BE2C (cell line): ENCODE measurements around the gene TGFBI.

Experiments
- DNase-seq: peaks from one replicate; pipeline ENCODE4 v3.0.0-alpha.2; 2020
- H3K27me3 ChIP-seq: fragments of 250-450 bp; sonication (Bioruptor Pico); 2 replicates; pipeline ENCODE4 v1.5.1; 2020; ENCODE audit warnings: mild to moderate bottlenecking
- H3K36me3 ChIP-seq: fragments of 250-450 bp; sonication (Bioruptor Pico); 2 replicates; pipeline ENCODE4 v1.5.1; 2020; ENCODE audit warnings: mild to moderate bottlenecking
- H3K4me1 ChIP-seq: fragments of 250-450 bp; sonication (Bioruptor Pico); 2 replicates; pipeline ENCODE4 v1.5.1; 2020
- H3K4me3 ChIP-seq: 2 replicates; pipeline ENCODE4 v1.5.1; 2011; ENCODE audit warnings: low read depth, low read length
- H3K9me3 ChIP-seq: fragments of 250-450 bp; sonication (Bioruptor Pico); 2 replicates; pipeline ENCODE4 v1.5.1; 2020
- TF ChIP-seq, protein P1 (sequence below): IDR thresholded peaks from 2 replicates; pipeline ENCODE4 v1.5.1; 2012; ENCODE audit warnings: mild to moderate bottlenecking, low read depth, low read length

The TGFBI gene

DNA sequence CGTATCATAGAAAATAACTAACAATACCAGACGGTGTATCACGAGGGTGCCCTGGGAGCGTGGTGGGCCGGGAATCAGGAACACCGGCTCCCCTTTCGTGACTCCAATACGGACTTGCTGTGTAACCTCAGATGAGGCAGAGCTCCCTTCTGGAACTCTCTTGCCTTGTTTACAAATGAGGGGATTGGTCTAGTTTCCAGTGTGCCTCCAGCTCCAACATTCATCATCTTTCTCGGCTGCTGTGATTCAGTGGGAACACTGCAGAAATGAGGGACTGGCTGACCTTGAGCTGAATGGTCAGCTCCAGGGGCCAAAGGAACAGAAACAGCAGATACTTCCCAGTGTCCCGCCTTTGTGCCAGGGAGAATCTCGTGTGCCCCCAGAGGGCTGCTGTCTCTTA is 22.6 kb upstream of the TGFBI start:
- Histone ChIP-seq H3K27me3 (no peaks in the 10 kb centered on the region), H3K9me3 (no peaks in the 10 kb centered on the region), H3K4me1 (peaks cover 4% of the 10 kb centered on the region), H3K36me3 (no peaks in the 10 kb centered on the region), H3K4me3 (no peak overlapping the region)
- DNase-seq: no peak
- TF ChIP-seq, protein P1, sequence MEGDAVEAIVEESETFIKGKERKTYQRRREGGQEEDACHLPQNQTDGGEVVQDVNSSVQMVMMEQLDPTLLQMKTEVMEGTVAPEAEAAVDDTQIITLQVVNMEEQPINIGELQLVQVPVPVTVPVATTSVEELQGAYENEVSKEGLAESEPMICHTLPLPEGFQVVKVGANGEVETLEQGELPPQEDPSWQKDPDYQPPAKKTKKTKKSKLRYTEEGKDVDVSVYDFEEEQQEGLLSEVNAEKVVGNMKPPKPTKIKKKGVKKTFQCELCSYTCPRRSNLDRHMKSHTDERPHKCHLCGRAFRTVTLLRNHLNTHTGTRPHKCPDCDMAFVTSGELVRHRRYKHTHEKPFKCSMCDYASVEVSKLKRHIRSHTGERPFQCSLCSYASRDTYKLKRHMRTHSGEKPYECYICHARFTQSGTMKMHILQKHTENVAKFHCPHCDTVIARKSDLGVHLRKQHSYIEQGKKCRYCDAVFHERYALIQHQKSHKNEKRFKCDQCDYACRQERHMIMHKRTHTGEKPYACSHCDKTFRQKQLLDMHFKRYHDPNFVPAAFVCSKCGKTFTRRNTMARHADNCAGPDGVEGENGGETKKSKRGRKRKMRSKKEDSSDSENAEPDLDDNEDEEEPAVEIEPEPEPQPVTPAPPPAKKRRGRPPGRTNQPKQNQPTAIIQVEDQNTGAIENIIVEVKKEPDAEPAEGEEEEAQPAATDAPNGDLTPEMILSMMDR: no peak

DNA sequence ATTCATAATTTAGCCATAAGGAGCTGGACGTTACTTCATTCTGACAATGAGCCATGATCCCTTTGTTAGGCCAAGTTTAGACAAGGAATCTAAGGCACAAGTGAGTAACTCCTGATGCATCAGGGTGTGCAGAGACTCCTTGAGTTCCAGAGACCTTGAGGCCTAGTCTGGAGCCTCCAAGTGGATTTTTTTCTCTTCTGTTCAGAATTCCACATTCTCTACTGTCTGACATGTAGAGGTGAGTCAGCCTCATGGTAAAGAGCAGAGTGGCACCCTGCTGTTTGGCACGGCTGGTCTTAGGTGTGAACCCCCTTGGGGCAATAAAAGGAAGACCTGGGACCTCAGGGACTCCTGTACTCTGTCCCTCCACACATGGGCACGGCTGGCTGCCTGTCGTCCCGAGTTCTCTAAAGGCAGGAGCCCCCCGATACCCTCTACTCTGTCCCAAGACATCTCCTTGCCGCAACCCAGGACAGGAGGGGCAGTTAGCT is 22.0 kb upstream of the TGFBI start:
- no peak for DNase-seq
- peaks cover 9% of the 10 kb centered on the region for H3K4me1 ChIP-seq
- no peaks in the 10 kb centered on the region for H3K36me3 ChIP-seq
- H3K27me3 ChIP-seq: no peaks in the 10 kb centered on the region
- H3K9me3 ChIP-seq: no peaks in the 10 kb centered on the region
- no peak overlapping the region for H3K4me3 ChIP-seq
- TF ChIP-seq, protein P1: no peak

GRCh38 chr5:136007271-136007670 is 21.5 kb upstream of the TGFBI start:
- Histone ChIP-seq H3K9me3 (no peaks in the 10 kb centered on the region), H3K4me3 (no peak overlapping the region), H3K27me3 (no peaks in the 10 kb centered on the region), H3K4me1 (peaks cover 9% of the 10 kb centered on the region), H3K36me3 (no peaks in the 10 kb centered on the region)
- DNase-seq: no peak
- TF ChIP-seq, protein P1: no peak

- TF ChIP-seq, protein P1: no peak
- H3K4me1 ChIP-seq: peaks cover 20% of the 10 kb centered on the region
- H3K9me3 ChIP-seq: no peaks in the 10 kb centered on the region
Observed at GRCh38 chr5:136011414-136012001, 17.3 kb upstream of the TGFBI start.

DNA sequence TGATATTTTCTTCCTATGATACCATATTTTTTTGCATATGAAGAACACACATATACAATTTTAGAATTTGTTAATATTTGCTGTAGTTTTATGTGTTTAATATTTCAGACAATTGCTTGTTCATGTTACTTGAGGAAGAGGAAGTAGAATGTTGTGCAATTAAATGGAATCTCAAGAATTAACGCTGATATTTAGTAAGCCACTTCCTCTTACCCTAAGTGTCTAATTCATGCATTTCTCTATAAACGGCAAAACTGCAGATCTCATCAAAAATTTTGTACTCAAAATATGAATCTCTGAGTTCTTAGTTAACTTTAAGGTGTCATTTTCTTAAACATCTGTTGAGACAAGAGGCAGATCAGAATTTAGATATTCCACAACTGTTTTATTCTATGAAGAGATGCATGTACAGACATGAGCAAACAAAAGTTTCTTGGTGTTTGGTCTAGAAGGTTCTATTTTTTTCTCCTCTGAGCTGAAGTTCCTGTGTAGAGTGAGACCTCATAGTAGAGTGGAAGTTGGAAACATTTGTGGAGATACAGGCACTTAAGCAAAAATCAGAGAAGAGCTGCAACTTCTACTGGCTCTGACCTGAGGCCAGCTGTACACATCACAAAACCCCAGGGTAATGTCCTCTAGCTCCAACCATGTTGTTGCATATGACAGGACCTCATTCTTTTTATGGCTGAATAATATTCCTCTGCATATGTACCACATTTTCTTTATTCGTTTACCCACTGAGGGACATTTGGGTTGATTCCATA is 16.6 kb upstream of the TGFBI start:
- Histone ChIP-seq H3K4me3 (no peak overlapping the region), H3K4me1 (peaks cover 25% of the 10 kb centered on the region), H3K9me3 (no peaks in the 10 kb centered on the region), H3K36me3 (no peaks in the 10 kb centered on the region), H3K27me3 (no peaks in the 10 kb centered on the region)
- DNase-seq: no peak
- TF ChIP-seq, protein P1: no peak

More at GRCh38 chr5:136011414-136012001, 17.3 kb upstream of the TGFBI start:
- no peak for DNase-seq
- no peaks in the 10 kb centered on the region for H3K36me3 ChIP-seq
- H3K27me3 ChIP-seq: no peaks in the 10 kb centered on the region
- no peak overlapping the region for H3K4me3 ChIP-seq

DNA sequence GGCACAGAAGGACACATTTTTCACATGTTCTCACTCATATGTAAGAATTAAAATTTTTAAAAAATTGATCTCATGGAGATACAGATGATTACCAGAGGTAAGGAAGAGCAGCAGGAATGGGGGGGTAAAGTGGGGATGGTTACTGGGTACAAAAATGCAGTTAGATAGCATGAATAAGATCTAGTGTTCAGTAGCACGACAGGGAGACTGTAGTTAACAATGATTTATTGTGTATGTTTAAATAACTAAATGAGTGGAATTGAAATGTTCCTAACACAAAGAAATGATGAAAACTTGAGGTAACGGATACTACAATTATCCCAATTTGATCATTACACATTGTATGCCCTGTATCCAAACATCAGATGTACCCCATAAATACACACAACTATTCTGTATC is 15.2 kb upstream of the TGFBI start:
- no peak for DNase-seq
- Histone ChIP-seq H3K9me3 (no peaks in the 10 kb centered on the region), H3K4me3 (no peak overlapping the region), H3K4me1 (peaks cover 28% of the 10 kb centered on the region), H3K36me3 (no peaks in the 10 kb centered on the region), H3K27me3 (no peaks in the 10 kb centered on the region)
- TF ChIP-seq, protein P1: no peak
